Activated CD4-positive, CD25-positive, alpha-beta regulatory T cell (primary cell): ENCODE results near the gene FAM50A.
A peak's percentile ranks its signal among the peaks of the same experiment; 100 is the strongest.

ENCODE experiments used
- DNase-seq, 4 experiments: peaks; one replicate each; lab custom pipeline; 2025; lab: John Stamatoyannopoulos, UW

The FAM50A gene

DNA sequence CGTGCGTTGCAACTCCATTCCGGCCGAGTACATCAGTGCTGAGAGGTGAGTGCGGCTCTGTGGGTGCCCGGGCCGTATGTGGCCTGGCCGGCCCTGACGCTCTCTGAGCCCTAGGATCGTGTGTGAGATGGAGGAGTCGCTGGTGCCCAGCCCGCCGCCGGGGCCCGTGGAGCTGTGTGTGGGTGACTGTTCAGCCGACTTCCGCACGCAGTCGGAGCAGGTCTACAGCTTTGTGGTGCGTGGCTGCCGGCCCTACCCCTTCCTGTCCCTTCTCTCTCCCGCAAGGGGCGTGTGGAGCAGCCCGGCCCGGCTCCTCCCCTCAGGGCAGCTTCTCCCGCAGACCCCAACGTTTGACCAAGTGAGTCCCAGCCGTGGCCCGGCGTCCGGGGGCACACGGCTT is 22.1 kb downstream of the FAM50A start:
- no peak for DNase-seq

DNA sequence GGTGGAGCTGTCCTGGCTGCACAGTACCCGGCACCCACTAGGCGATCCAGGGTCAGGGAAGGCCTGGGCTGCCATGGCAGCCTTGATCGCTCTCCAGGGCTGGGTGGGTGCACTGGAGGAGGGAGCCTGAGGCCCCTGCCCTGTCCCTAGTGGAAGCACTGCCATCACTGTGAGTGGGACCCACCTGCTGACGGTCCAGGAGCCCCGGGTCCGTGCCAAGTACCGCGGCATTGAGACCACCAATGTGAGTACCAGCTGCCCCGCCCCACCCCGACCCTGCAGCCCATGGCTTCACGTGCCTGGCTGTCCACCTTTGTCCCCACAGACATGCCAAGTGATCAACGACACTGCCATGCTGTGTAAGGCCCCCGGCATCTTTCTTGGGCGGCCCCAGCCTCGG is 23.0 kb downstream of the FAM50A start:
- DNase-seq, result no peak

DNA sequence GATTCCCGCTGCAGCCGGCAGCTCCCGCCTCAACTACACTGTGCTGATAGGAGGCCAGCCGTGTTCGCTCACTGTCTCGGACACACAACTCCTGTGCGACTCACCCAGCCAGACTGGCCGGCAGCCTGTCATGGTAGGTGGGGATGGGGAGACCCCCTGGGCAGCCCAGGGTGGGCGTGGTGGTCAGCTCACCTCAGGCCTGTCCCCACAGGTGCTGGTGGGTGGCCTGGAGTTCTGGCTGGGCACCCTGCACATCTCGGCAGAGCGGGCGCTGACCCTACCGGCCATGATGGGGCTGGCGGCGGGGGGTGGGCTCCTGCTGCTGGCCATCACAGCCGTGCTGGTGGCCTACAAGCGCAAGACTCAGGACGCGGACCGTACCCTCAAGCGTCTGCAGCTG is 23.6 kb downstream of the FAM50A start:
- DNase-seq, result no peak

DNA sequence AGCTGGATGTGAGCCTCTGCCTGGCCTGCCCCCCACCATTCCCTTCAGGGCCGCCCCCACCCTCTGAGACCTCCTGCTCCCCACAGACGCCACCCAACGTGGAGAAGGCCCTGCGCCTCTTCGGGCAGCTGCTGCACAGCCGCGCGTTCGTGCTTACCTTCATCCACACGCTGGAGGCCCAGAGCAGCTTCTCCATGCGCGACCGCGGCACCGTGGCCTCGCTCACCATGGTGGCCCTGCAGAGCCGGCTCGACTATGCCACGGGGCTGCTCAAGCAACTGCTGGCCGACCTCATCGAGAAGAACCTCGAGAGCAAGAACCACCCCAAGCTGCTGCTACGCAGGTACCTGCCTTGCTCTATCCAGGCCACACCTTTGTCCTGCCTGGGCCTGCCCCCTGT is 24.3 kb downstream of the FAM50A start:
- no peak for DNase-seq

DNA sequence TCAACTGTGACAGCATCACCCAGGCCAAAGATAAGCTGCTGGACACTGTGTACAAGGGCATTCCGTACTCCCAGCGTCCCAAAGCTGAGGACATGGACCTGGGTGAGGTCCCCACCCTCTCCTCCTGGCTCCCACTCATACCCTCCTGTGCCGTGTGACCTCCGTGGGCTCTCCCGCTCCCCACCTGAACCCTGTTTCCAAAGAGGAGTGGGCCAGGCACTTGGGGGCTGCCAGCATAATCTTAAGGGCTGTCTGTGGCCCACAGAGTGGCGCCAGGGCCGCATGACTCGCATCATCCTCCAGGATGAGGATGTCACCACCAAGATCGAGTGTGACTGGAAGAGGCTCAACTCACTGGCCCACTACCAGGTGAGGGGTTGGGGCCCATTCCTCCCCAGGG is 25.2 kb downstream of the FAM50A start:
- no peak for DNase-seq

DNA sequence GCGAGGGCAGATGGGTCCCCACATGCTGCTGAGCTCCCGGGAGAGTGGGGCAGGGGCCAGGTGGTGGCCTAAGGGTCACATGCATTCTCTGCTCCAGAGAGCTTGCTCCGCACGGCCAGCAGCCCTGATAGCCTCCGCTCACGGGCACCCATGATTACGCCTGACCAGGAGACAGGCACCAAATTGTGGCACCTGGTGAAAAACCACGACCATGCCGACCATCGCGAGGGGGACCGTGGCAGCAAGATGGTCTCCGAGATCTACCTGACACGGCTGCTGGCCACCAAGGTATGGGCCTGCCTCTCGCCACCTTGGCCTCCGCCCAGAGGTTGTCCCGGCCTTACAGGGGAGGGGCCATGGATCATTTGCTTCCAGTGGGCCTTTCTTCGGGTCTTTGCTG is 25.9 kb downstream of the FAM50A start:
- DNase-seq, result no peak

DNA sequence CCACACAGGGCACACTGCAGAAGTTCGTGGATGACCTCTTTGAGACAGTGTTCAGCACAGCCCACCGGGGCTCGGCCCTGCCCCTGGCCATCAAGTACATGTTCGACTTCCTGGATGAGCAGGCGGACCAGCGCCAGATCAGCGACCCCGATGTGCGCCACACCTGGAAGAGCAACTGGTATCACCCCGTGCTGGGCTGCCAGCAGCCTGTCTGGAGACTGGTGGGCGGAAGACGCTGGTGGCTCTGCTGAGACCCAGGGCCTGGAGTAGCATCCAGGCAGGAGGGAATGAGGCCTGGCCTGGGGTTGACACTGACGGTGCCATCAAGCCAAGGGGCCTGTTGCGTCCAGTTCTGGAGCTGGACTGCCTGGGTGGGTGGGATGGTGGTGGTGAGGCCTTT is 26.5 kb downstream of the FAM50A start:
- DNase-seq, result no peak

DNA sequence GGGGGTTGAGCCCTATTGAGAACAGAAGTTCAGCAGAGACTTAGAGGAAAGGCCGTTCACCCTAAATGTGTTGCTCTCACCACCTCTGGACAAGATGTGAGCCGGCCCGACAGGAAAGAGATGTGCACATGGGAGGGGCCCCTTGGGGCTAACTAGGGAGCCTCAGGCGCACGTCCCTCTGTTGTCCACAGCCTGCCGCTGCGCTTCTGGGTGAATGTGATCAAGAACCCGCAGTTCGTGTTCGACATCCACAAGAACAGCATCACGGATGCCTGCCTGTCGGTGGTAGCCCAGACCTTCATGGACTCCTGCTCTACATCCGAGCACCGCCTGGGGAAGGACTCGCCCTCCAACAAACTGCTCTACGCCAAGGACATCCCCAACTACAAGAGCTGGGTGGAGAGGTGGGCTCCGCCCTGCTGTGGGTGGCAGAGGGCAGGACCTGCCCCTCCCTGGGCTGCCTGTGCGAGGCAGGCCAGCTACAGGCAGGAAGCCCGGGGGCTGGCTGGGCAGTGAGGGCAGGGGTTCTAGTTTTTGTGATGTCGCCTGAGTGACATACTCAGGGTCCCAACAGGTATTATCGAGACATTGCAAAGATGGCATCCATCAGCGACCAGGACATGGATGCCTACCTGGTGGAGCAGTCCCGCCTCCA is 27.1 kb downstream of the FAM50A start:
- DNase-seq, result no peak

DNA sequence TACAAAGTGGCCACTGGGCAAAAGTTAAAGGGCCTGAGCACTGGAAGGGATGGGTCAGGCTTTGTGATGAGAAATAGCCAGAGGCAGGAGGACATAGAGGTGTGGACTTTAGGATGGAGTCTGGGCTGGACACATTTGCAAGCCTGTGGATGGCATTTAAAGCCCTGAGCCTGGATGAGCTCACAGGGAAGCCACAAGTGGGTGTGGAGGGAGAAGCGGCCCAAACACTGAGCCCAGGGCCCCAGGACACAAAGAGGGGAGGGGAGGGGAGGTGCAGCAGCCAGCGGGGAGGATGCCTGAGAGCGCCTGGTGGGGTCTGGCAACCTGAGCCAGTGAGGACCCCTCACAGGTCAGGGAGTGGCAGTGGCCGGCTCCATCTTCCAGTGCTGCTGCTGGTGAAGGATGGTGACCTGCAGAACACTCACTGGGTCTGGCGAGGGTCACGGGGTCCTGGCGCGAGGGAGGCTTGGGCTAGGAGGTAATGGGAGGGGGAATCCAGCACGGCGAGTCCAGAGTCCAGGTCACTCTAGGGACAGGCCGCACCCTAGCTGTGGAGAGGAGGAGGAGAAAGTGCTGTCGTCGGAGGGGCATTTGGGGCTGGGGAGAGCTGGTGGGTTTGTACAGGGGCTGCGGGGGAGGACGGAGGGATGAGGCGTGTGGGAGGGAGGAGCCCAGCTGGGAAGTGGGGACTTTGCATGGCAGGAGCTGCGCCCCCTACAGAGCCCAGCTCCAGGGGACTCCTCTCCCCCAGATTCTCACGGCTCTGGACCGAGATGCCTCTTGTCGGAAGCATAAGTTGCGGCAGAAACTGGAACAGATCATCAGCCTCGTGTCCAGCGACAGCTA is 28.1 kb downstream of the FAM50A start:
- no peak for DNase-seq

DNA sequence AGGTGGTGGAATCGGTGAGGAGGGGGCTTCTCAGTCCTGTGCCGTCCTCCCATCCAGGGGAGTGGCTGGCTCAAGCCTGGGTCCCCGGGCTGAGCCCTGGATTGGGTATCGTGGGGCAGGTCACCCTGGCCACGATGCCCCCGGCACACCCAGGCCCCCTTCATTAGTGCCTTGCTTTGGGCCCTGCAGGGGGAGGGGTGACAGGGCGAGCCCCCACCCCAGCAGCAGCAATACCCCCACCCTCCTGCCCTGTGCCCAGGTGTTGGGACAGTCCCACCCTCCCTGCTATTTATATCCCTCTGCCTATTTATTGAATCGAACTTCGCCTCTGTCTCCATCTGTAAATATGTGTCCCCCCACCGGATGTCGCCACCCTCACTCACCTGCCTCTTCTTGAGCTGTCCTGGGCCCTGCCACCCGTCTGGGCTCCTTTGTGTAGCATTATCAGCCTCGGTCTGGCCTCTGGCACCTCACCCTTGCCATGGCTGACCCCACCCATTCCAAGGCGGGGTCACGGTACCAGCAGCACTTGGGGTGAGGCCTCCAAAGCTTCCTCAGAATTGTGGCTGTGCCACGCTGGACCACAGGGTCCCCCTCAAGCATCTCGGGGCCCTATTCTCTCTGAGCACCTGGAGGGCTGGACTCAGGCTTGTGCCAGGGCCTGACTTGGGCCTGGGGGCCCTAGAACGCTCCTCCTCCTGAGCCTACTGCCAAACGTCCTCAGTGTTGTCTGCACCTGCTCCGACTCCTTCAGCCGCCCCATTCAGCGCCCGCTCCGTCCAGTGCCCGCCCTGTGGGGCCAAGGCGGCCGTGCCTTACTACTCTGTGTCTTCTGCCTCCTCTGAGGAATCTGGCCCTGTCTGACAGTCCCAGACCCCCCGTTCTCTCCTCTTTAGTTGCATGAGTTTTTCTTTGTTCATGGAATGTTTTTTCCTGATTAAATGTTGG is 29.0 kb downstream of the FAM50A start:
- DNase-seq, result no peak

DNA sequence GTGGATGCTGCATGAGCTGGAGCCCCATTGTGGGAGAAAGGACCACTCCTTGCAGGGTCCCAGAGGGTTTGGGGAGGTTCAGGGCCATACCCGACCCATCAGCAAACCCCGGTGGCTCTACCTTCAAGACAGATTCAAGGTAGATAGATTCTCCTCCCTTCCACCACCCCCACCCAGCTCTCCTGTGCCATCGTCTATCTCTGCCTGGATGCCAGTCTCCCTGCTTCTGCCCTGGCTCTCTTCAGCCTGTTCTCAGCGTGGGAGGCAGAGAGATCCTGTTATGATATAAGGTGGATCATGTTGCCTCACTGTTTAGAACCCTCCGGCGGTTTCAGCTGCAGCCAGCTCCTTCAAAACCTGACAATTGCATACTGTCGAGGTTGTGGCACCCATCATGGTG is 29.7 kb downstream of the FAM50A start:
- DNase-seq, result no peak

DNA sequence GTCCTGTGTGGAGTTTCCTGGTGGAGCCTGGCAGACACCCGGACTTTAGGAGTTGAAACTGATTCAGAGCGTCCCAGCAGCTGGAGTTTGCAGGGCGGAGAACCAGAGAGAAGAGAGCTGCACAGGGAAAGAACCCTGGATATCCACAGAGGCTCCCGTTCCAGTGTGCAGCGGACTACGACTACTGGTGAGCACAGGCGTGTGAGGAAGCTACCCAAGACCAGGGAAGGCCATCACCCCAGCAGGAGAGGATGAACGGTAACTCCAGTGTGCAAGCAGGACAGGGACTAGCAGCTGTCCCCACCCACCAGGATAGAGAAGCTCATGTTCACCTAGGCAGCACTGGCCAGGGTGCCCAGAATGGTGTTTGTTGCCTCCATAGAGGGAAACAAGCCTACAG is 32.9 kb downstream of the FAM50A start:
- DNase-seq, result no peak

DNA sequence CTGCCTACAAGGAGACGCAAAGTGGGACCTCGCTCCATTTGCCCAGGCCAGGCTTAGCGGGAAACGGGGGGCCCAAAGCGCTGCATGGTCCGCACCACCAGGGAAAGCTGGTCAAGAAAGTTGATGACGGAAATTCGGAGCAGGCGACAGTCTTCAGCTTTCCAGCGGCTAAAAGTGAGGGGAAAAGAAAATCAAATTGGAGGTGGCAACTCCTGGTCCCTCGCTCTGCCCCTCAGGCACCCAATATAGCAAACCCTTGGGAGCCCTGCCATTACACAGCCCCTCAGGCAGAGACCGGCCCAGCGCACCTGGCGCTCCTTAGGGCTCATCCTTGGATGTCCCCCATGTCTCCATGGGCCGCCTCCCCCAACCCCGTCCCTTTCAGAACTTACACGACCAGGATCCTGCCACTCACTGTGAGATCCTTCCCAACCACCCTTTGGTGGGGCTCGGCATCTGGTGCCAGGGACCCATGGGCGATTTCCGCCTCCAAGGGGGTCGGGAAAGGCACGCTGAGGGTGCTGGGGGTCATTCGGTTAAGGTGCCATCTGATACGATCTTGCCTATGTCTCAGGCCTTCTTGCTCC is 34.0 kb downstream of the FAM50A start:
- no peak for DNase-seq

DNA sequence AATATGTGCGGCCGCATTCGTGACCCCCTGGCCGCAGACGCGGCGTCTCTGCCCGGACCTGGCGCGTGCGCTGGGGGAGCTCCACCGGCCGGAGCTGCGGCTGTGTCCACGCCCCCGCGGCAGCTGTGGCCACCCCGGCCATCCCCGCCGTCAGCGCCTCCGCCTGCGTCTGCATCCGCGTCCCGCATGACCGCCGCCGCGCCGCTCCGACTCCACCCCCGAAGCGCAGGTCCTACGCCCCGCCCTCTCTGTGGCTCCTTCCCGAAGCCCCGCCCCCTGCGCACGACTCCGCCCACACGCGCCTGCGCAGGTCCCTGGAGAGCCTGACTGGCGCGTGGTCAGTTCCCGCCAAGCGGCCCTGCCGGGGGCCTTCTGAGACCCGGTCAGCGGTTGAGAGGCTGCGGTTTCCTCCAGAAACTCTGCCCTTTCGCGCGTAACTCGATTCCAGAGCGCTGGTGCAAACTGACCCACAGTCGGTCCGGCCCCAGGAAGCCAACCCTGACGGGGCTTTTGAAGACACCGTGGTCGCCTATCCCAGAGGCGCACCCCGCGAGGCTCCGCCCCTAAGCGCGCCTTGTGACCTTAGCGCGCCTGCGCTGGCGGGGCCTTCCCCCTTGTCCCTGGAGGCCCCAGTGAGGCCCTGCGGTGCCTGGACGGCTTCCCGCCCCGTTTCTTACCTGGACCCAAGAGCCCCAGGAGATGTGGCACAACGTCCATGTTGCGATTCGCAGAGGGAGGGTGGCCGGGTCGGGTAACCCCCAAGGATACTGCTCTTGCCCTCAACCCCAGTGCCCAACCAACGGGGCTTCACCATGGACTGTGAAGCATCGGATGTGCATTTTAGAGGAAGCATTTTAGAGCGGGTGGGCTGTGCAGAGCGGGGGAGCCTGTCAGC is 35.0 kb downstream of the FAM50A start, which contains the start of gene LAGE3:
TSS of gene LAGE3 (minus strand) at position 554 of the 895 bp plus-strand sequence. CDS start at position 188, 366 bp downstream.
- peak; percentile 82 to 87 (median 85) for DNase-seq

DNA sequence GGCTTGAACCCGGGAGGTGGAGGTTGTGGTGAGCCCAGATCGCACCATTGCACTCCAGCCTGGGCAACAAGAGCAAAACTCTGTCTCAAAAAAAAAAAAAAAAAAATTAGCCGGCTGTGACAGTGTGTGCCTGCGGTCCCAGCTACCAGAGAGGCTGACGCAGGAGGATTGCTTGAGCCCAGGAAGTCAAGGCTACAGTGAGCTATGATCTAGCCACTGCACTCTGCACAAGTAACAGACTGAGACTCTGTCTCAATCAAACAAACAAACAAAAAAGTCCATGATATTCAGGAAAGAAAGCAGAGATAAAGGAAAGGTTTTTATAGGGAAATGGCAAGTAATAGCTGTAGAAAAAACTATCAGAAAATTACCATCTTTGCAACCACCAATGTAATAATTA is 37.3 kb downstream of the FAM50A start:
- DNase-seq, result no peak

DNA sequence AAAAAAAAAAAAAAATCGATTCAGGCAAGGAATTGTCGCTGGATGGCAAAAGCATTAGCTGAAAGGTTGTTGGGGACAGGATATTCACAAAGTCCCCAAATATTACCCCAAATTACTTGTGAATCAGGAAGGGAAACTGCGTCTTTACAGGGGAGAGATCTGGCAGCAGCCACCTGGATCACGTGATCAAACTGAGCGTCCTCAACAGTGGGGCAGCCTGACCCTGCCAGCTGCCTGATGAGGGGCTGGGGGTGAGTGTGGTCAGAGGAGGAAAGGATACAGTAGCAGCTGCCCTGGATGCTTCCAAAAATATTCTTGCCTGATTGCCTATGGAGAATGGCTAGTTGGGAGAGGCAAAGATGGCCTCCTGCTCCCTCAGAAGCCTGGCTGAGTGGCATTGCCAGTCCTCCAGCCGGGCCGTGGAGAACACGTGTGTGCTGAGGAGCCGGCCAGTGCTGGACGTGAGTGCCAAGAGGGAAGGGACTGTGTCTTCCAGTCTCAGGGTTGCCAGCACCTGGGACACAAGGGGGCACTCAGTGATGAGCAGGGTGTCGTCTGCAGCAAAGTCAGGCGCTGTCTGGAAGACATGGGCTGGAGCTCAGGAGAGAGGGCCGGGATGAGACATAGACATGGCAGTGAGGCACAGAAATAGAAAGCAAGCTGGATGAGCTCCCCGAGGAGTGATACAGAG is 38.1 kb downstream of the FAM50A start:
- no peak for DNase-seq

DNA sequence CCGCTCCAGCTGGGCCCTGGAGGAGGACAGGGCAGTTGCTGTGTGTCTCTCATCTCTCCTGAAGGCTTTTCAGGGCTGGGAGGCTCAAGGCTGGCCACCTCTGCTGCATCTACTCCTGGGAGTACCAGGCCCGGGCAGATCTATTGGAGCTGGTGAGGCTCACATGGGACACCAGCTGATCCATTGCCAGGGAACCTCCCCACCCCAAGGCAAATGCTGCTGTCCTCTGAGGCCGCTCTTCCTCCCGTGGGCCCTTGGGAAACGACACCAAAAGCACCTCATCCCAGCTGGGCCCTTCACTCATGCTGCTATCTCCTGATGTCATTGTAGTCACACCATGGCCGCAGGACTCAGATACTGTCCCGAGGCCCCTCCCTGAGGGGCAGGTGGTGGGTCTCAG is 38.8 kb downstream of the FAM50A start:
- no peak for DNase-seq

DNA sequence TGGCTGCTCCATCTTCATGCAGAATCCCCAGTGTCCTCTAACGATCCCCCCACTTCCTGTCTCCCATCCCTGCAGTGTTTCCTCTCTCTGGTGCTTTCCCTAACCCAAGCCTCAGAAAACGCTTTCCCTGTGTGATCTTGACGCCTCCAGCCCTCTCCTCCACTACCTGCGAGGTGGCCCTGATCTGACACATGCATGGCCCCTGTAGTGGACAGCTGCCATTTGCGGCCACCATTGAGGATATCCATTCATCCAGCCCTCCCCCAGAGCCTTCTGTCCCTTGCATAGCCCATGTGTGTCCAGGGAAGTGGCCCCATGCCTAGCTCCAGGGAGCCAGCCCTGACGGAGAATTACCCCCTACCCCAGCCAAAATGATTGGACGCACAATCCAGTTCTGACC is 39.4 kb downstream of the FAM50A start:
- no peak for DNase-seq

DNA sequence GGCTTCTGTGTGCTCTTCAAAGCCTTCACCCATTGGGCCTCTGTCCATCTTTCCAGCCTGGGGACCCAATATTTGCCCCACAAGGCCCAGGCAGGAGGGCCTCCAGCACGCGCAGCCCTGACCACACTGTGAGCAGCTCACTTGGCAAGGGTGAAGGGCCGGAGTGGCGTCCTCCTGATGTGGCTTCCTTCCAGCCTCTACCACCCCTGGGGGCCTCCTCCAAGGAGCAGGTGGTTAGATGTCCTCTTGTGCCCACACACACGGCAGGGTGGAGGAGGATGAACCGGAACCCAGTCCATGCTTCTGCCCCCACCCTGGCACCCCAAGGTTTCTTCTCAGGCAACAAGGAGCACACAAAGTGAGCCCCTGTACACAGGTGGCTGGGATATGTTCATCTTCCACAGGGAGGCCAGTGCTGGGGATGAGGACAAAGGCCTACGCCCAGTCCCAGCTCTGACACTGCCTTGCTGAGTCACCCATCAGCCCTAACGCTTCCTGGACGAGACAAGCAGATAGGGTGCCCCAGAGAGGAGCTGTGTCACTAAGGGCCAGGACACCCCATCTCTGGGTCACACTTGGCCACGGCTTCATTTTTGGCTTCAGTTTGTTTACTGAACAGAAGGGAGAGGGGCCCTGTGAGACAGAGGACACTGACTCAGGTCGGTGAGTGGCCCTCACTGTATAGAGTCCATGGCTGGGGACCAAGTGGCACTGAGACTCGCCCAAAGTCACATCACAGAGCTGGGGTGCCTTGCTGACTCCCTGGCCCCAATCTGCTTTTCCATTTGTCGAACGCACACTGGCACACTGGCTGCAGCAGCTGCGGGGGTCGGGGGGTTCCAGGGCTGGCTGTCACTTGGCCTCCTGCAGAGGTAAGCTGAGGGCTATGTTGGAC is 40.6 kb downstream of the FAM50A start:
- no peak for DNase-seq
